Endothelial cell of umbilical vein (primary cell): ENCODE results near the gene ANHX. TPM values are rescaled to one million over a fixed set of nuclear protein-coding genes. Genes with fewer than 3 reads are reported as not detected.

Experiments
- BruUV-seq: library from RNA; stranded (reverse); fragments of 400-500 nt; replicated peaks from 2 replicates; lab custom pipeline; 2021; lab: Mats Ljungman, UMichigan
- CTCF ChIA-PET: fragments of 300-600, 350-600 bp; sonication (Branson Sonifier 250); formaldehyde crosslinking; loops from one replicate; lab custom pipeline; 2021; ENCODE audit warnings: antibody characterized with exemption, inconsistent platforms; lab: Charles Lee
- POLR2A ChIA-PET: fragments of 300-600, 350-600 bp; sonication (Branson Sonifier 250); formaldehyde crosslinking; loops from one replicate; lab custom pipeline; 2021; ENCODE audit warnings: antibody characterized with exemption, inconsistent platforms; lab: Charles Lee
- DNase-seq: peaks from one replicate; pipeline ENCODE4 v3.0.0-alpha.2; 2011; ENCODE audit warnings: low read depth, low spot score
- FAIRE-seq: peaks from 2 replicates; lab custom pipeline; 2011; peaks lifted over from hg19 to GRCh38; lab: Jason Lieb, UNC
- H2AFZ ChIP-seq: 2 replicates; pipeline ENCODE4 v1.6.0; 2012; ENCODE audit warnings: low read depth, low read length, control low read depth, inconsistent platforms
- H3K27ac ChIP-seq: 2 replicates; pipeline ENCODE4 v1.5.1; 2011; ENCODE audit warnings: low read depth, mild to moderate bottlenecking, control low read depth, low read length, moderate library complexity; ENCODE audit not compliant: insufficient read depth
- H3K27me3 ChIP-seq, 2 experiments: 2 replicates each; pipeline versions ENCODE4 v1.6.0 to v1.6.1; 2011; ENCODE audit warnings: low read length in 2 of 2, mixed read lengths in 1 of 2; ENCODE audit not compliant: control insufficient read depth in 2 of 2, insufficient read depth in 2 of 2
- H3K36me3 ChIP-seq, 2 experiments: 2 replicates in 1 of 2; 3 replicates in 1 of 2; pipeline ENCODE4 v1.5.1; 2011; ENCODE audit warnings: low read length in 2 of 2, mild to moderate bottlenecking in 1 of 2, moderate library complexity in 1 of 2; ENCODE audit not compliant: control insufficient read depth in 2 of 2, insufficient read depth in 2 of 2; ENCODE audit errors: extremely low read depth in 1 of 2
- H3K4me1 ChIP-seq: 3 replicates; pipeline ENCODE4 v1.5.1; 2011; ENCODE audit warnings: mild to moderate bottlenecking, low read length; ENCODE audit not compliant: control insufficient read depth, insufficient read depth; ENCODE audit errors: extremely low read depth
- H3K4me2 ChIP-seq: 2 replicates; pipeline ENCODE4 v1.6.1; 2011; ENCODE audit warnings: low read length, control low read depth, mixed read lengths; ENCODE audit not compliant: insufficient read depth
- H3K4me3 ChIP-seq, 3 experiments: fragments of 200-600 bp in 1 of 3; sonication (generic), shearing (Covaris generic) in 1 of 3; replicated peaks in 1 of 3; 2 replicates each; pipeline ENCODE4 v1.5.1; 2011 to 2016; ENCODE audit warnings: control low read depth in 3 of 3, low read length in 3 of 3, mild to moderate bottlenecking in 2 of 3, inconsistent platforms in 1 of 3, low read depth in 1 of 3, moderate library complexity in 1 of 3; ENCODE audit not compliant: insufficient read depth in 1 of 3
- H3K79me2 ChIP-seq: 2 replicates; pipeline ENCODE4 v1.6.0; 2012; ENCODE audit warnings: low read length, inconsistent platforms; ENCODE audit not compliant: control insufficient read depth, insufficient read depth
- H3K9ac ChIP-seq: replicated peaks from 2 replicates; pipeline ENCODE3; 2011; ENCODE audit warnings: low read length, control low read depth; ENCODE audit not compliant: insufficient read depth; ENCODE audit errors: extremely low read depth
- H3K9me1 ChIP-seq: replicated peaks from 3 replicates; pipeline ENCODE4 v1.6.0; 2011; ENCODE audit warnings: mild to moderate bottlenecking, low read length; ENCODE audit not compliant: control insufficient read depth, insufficient read depth; ENCODE audit errors: extremely low read depth
- H3K9me3 ChIP-seq: replicated peaks from 2 replicates; pipeline ENCODE4 v1.5.1; 2012; ENCODE audit warnings: low read length, inconsistent platforms; ENCODE audit not compliant: control insufficient read depth, insufficient read depth
- H4K20me1 ChIP-seq: replicated peaks from 2 replicates; pipeline ENCODE3; 2011; ENCODE audit warnings: mild to moderate bottlenecking, low read length; ENCODE audit not compliant: control insufficient read depth, insufficient read depth; ENCODE audit errors: extremely low read depth
- CTCF ChIP-seq, 2 donors: IDR thresholded peaks; 1 replicate in 1 of 2; 2 replicates in 1 of 2; pipeline ENCODE4 v1.5.1; 2011; ENCODE audit warnings: low read length in 2 of 2, mild to moderate bottlenecking in 2 of 2, moderate library complexity in 2 of 2, control low read depth in 1 of 2, inconsistent platforms in 1 of 2, low read depth in 1 of 2; ENCODE audit not compliant: insufficient read depth in 1 of 2; ENCODE audit errors: extremely low read depth in 1 of 2
- EZH2 ChIP-seq: IDR thresholded peaks from 2 replicates; pipeline ENCODE4 v1.6.1; 2012; ENCODE audit warnings: borderline replicate concordance, low read depth, mild to moderate bottlenecking, moderate library complexity, low read length, inconsistent platforms; ENCODE audit not compliant: severe bottlenecking
- FOS ChIP-seq: IDR thresholded peaks from 2 replicates; pipeline ENCODE4 v1.6.1; 2011; ENCODE audit warnings: mild to moderate bottlenecking, low read length, moderate library complexity, borderline replicate concordance; ENCODE audit not compliant: insufficient read depth
- GATA2 ChIP-seq: IDR thresholded peaks from 2 replicates; pipeline ENCODE4 v1.7.0; 2011; ENCODE audit warnings: low read depth, mild to moderate bottlenecking, moderate library complexity, mixed read lengths, low read length; ENCODE audit not compliant: insufficient read length, insufficient read depth
- JUN ChIP-seq: IDR thresholded peaks from 2 replicates; pipeline ENCODE4 v1.6.1; 2011; ENCODE audit warnings: borderline replicate concordance, low read depth; ENCODE audit not compliant: insufficient read length, insufficient read depth
- MYC ChIP-seq: IDR thresholded peaks from one replicate; pipeline ENCODE4 v1.6.1; 2011; ENCODE audit warnings: mild to moderate bottlenecking, low read depth, low read length
- POLR2A ChIP-seq: IDR thresholded peaks from 2 replicates; pipeline ENCODE4 v1.6.1; 2012; ENCODE audit warnings: low read depth, mild to moderate bottlenecking, control low read depth, low read length
- POLR2AphosphoS5 ChIP-seq: IDR thresholded peaks from 2 replicates; pipeline ENCODE4 v1.6.1; 2012; ENCODE audit warnings: low read depth, mild to moderate bottlenecking, control low read depth, low read length, moderate library complexity; ENCODE audit not compliant: insufficient read depth
- dilution Hi-C: fragments of 300-500 bp; cut with MboI; formaldehyde crosslinking; loops from one replicate; pipeline ENCODE4 v1.15.0; 2019; ENCODE audit warnings: low sequenced_read_pairs; ENCODE audit not compliant: extremely low pct_ligation_motif_present
- intact Hi-C: fragments of 100-400 bp; cut with micrococcal nuclease; formaldehyde crosslinking; loops from one replicate; pipeline ENCODE4 v1.10.0; 2022
- polyA plus RNA-seq, 4 experiments: library from polyadenylated mRNA; depleted of rRNA in 3 of 4; stranded (reverse) in 3 of 4; unstranded in 1 of 4; fragments of >200 nt; gene quantifications; 2 replicates each; pipeline versions ENCODE4 v1.2.1 to v1.2.3, GENCODE V29; 2011 to 2012; ENCODE audit warnings: missing spikeins in 1 of 4
- total RNA-seq: library from RNA; stranded (reverse); gene quantifications from 2 replicates; pipeline ENCODE4 v1.2.3, GENCODE V29; 2021
- TF ChIP-seq, protein P1 (sequence below): IDR thresholded peaks from 2 replicates; pipeline ENCODE4 v1.6.1; 2011; ENCODE audit not compliant: insufficient read depth, insufficient read length

Gene ANHX
- total and polyA plus RNA-seq, 2 donors (not counting 3 experiments of a cell fraction or from before 2014, with no cell fraction given) = not detected

- Histone ChIP-seq H3K9ac (no peak overlapping the region), H4K20me1 (no peaks in the 10 kb centered on the region), H3K4me2 (no peak overlapping the region), H2AFZ (no peak overlapping the region), H3K27ac (no peak overlapping the region), H3K4me1 (no peaks in the 10 kb centered on the region), H3K9me3 (no peaks in the 10 kb centered on the region), H3K27me3 (no peaks in the 10 kb centered on the region), H3K9me1 (no peaks in the 10 kb centered on the region), H3K79me2 (no peaks in the 10 kb centered on the region), H3K36me3 (no peaks in the 10 kb centered on the region), H3K4me3 (no peak overlapping the region)
- DNase-seq (no peak), FAIRE-seq (no peak)
- ChIA-PET POLR2A (no interaction called here), CTCF (no interaction called here)
- TF ChIP-seq EZH2 (no peak), MYC (no peak), GATA2 (no peak), POLR2AphosphoS5 (no peak), POLR2A (no peak)
- TF ChIP-seq, protein P1, sequence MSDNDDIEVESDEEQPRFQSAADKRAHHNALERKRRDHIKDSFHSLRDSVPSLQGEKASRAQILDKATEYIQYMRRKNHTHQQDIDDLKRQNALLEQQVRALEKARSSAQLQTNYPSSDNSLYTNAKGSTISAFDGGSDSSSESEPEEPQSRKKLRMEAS = no peak
- intact Hi-C loops = no loop called here
- dilution Hi-C loops = no loop called here
- BruUV-seq = no TSS peak
Observed at GRCh38 chr12:133222211-133222610, 13.5 kb downstream of the ANHX start.

- FAIRE-seq (no peak), DNase-seq (no peak)
- POLR2A ChIA-PET = no interaction called here
- H3K27ac ChIP-seq = no peak overlapping the region
- H2AFZ ChIP-seq = no peak overlapping the region
- H3K9ac ChIP-seq = no peak overlapping the region
- H3K4me2 ChIP-seq = no peak overlapping the region
- no peaks in the 10 kb centered on the region for H3K36me3 ChIP-seq
- intact Hi-C loops = no loop called here
- H3K4me3 ChIP-seq = no peak overlapping the region
- BruUV-seq = no TSS peak
- TF ChIP-seq, protein P1 = no peak
- TF ChIP-seq POLR2AphosphoS5 (no peak), POLR2A (no peak), JUN (no peak), CTCF (IDR thresholded peaks at IDR 0.05; ENCODE audit: extremely low read depth in 1 of 2, insufficient read depth in 1 of 2, low read depth in 1 of 2, low read length in 2 of 2) (no peak), EZH2 (no peak), FOS (no peak), MYC (no peak), GATA2 (no peak)
- H4K20me1 ChIP-seq = no peaks in the 10 kb centered on the region
- H3K4me1 ChIP-seq = no peaks in the 10 kb centered on the region
- H3K79me2 ChIP-seq = no peaks in the 10 kb centered on the region
- H3K9me1 ChIP-seq = no peaks in the 10 kb centered on the region
- no peaks in the 10 kb centered on the region for H3K9me3 ChIP-seq
- CTCF ChIA-PET = no interaction called here
- dilution Hi-C loops = no loop called here
- H3K27me3 ChIP-seq = no peaks in the 10 kb centered on the region
Observed at GRCh38 chr12:133221241-133221640, 14.4 kb downstream of the ANHX start.
